ENCODE results near the gene ADGRB3. TPM values are rescaled to one million over a fixed set of nuclear protein-coding genes. Genes with fewer than 3 reads are reported as not detected.

Gene ADGRB3
- total and polyA plus RNA-seq, 10 of the 15 experiments (the other 5 are each of a cell fraction or from before 2014, with no cell fraction given) = 0.03 to 0.06 TPM; not detected in 8

DNA sequence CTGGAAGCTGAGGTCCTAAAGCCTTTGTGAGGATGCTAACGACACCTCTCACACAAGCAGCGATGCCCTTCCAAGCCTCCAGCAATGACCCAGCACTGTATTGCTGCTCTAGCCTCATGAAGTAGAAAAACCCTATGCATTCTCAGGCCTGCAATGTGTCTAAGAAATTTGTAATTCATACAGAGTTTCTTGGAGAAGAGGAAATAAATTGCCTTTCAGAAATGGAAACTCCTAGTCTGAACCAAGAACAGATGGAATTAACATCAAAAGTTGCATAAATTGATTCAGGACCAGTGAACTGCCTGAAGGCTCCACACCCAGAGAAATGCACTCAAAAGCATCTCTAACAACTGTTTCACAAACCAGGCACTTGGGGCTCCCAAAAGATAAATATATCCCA, 353.6 kb downstream of the ADGRB3 start:
- 59% methylated on average over 2 of the region's 2 CpGs for WGBS (ENCODE audit: insufficient coverage, insufficient replicate concordance, low lambda C conversion rate, missing lambda C conversion rate)

DNA sequence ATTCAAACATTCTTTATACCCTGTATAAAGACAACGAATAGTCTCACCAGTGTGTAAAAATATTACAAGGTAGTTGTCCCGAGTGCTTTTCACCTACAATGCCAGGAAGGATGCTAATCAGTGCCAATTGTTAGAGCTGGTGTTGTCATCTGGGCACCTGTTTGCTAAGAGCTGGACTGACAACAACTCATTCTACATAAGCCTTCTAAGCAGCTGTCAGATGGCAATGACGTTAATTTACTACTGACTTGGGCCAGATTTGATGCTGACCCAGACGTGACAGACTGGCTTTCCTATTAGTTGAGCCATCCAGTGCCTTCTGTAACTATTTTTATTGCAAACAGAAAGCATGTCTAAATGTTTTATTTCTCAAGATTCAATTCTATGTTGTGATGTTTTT, 355.2 kb downstream of the ADGRB3 start:
- no peak for FAIRE-seq
- CTCF ChIA-PET = no interaction called here
- whole genome bisulfite sequencing (ENCODE audit: insufficient coverage, insufficient replicate concordance, low lambda C conversion rate, missing lambda C conversion rate) = 0% methylated on average over 4 of the region's 4 CpGs

More for the DNA sequence above, 353.6 kb downstream of the ADGRB3 start:
- no peak for FAIRE-seq
- no peak overlapping the region for H3K4me2 ChIP-seq (ENCODE audit: control insufficient read depth, insufficient read depth)
- DNase-seq (ENCODE audit: low read depth, low spot score) = no peak
- ChIA-PET CTCF (no interaction called here), POLR2A (no interaction called here), SMC1A (ENCODE audit: uncharacterized antibody, unreplicated experiment) (no interaction called here), RAD21 (ENCODE audit: unreplicated experiment) (no interaction called here)
- H3K9me3 ChIP-seq (replicated peaks; ENCODE audit: control insufficient read depth, insufficient read depth, low read length) = no peaks in the 10 kb centered on the region
- intact Hi-C loops (cut with micrococcal nuclease; ENCODE audit: unreplicated experiment) = no loop called here
- H3K9ac ChIP-seq (ENCODE audit: control insufficient read depth, insufficient read depth, low read length) = no peak overlapping the region
- TF ChIP-seq RAD21 (IDR thresholded peaks at IDR 0.05; ENCODE audit: insufficient read depth, low read depth, low read length) (no peak), NBN (IDR thresholded peaks at IDR 0.05) (no peak)
- H3K27ac ChIP-seq (ENCODE audit: control insufficient read depth, insufficient read depth) = no peak overlapping the region
- H3K4me3 ChIP-seq = no peak overlapping the region
- in situ Hi-C loops (cut with MboI) = no loop called here
- no peaks in the 10 kb centered on the region for H4K20me1 ChIP-seq (ENCODE audit: control insufficient read depth, insufficient read depth)
- no TSS peak for BruUV-seq (replicated peaks)
- no peaks in the 10 kb centered on the region for H3K4me1 ChIP-seq (ENCODE audit: control insufficient read depth, insufficient read depth, low read length)
- ATAC-seq = no peak
- no peaks in the 10 kb centered on the region for H3K36me3 ChIP-seq (ENCODE audit: control insufficient read depth in 2 of 2, insufficient read depth in 2 of 2, low read length in 1 of 2)
- H3K27me3 ChIP-seq (replicated peaks in 1 of 2; ENCODE audit: control insufficient read depth in 2 of 2, insufficient read depth in 2 of 2, low read length in 1 of 2) = no peaks in the 10 kb centered on the region
- H3K79me2 ChIP-seq (ENCODE audit: control insufficient read depth, insufficient read depth, low read length) = no peaks in the 10 kb centered on the region
- H2AFZ ChIP-seq (ENCODE audit: control insufficient read depth, low read depth, low read length) = no peak overlapping the region

More for the DNA sequence above, 355.2 kb downstream of the ADGRB3 start:
- DNase-seq (ENCODE audit: low read depth, low spot score) = no peak
- no peaks in the 10 kb centered on the region for H3K79me2 ChIP-seq (ENCODE audit: control insufficient read depth, insufficient read depth, low read length)
- RAD21 ChIA-PET (ENCODE audit: unreplicated experiment) = no interaction called here
- no peaks in the 10 kb centered on the region for H3K36me3 ChIP-seq (ENCODE audit: control insufficient read depth in 2 of 2, insufficient read depth in 2 of 2, low read length in 1 of 2)
- no peak overlapping the region for H2AFZ ChIP-seq (ENCODE audit: control insufficient read depth, low read depth, low read length)
- no peaks in the 10 kb centered on the region for H3K9me3 ChIP-seq (replicated peaks; ENCODE audit: control insufficient read depth, insufficient read depth, low read length)
- H3K4me2 ChIP-seq (ENCODE audit: control insufficient read depth, insufficient read depth) = no peak overlapping the region
- SMC1A ChIA-PET (ENCODE audit: uncharacterized antibody, unreplicated experiment) = no interaction called here
- H3K27me3 ChIP-seq (replicated peaks in 1 of 2; ENCODE audit: control insufficient read depth in 2 of 2, insufficient read depth in 2 of 2, low read length in 1 of 2) = no peaks in the 10 kb centered on the region
- no peaks in the 10 kb centered on the region for H3K4me1 ChIP-seq (ENCODE audit: control insufficient read depth, insufficient read depth, low read length)
- TF ChIP-seq CBX5 (IDR thresholded peaks at IDR 0.05; ENCODE audit: low read depth) (no peak), EZH2 (IDR thresholded peaks at IDR 0.05; ENCODE audit: borderline replicate concordance, control insufficient read depth, low read depth, low read length) (no peak), CBFB (IDR thresholded peaks at IDR 0.05; ENCODE audit: low read depth) (no peak), EGR1 (IDR thresholded peaks at IDR 0.05; ENCODE audit: borderline replicate concordance in 1 of 2, low read depth in 2 of 2, low read length in 2 of 2) (no peak), CHD2 (IDR thresholded peaks at IDR 0.05; ENCODE audit: borderline replicate concordance, low read depth, low read length) (no peak), BCL11A (IDR thresholded peaks at IDR 0.05; ENCODE audit: low read depth, low read length) (no peak), CHD1 (IDR thresholded peaks at IDR 0.05; ENCODE audit: low read depth, low read length) (no peak)
- TF ChIP-seq, protein P1, sequence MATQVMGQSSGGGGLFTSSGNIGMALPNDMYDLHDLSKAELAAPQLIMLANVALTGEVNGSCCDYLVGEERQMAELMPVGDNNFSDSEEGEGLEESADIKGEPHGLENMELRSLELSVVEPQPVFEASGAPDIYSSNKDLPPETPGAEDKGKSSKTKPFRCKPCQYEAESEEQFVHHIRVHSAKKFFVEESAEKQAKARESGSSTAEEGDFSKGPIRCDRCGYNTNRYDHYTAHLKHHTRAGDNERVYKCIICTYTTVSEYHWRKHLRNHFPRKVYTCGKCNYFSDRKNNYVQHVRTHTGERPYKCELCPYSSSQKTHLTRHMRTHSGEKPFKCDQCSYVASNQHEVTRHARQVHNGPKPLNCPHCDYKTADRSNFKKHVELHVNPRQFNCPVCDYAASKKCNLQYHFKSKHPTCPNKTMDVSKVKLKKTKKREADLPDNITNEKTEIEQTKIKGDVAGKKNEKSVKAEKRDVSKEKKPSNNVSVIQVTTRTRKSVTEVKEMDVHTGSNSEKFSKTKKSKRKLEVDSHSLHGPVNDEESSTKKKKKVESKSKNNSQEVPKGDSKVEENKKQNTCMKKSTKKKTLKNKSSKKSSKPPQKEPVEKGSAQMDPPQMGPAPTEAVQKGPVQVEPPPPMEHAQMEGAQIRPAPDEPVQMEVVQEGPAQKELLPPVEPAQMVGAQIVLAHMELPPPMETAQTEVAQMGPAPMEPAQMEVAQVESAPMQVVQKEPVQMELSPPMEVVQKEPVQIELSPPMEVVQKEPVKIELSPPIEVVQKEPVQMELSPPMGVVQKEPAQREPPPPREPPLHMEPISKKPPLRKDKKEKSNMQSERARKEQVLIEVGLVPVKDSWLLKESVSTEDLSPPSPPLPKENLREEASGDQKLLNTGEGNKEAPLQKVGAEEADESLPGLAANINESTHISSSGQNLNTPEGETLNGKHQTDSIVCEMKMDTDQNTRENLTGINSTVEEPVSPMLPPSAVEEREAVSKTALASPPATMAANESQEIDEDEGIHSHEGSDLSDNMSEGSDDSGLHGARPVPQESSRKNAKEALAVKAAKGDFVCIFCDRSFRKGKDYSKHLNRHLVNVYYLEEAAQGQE (IDR thresholded peaks at IDR 0.05; ENCODE audit: low read depth, low read length) = no peak
- no peak overlapping the region for H3K9ac ChIP-seq (ENCODE audit: control insufficient read depth, insufficient read depth, low read length)
- H3K27ac ChIP-seq (ENCODE audit: control insufficient read depth, insufficient read depth) = no peak overlapping the region
- in situ Hi-C loops (cut with MboI) (no loop called here), intact Hi-C loops (cut with micrococcal nuclease; ENCODE audit: unreplicated experiment) (no loop called here)
- H3K4me3 ChIP-seq = no peak overlapping the region
- POLR2A ChIA-PET = no interaction called here
- BruUV-seq (replicated peaks) = no TSS peak
- H4K20me1 ChIP-seq (ENCODE audit: control insufficient read depth, insufficient read depth) = no peaks in the 10 kb centered on the region
- no peak for ATAC-seq
